HCT116 (cell line): ENCODE measurements around the gene PDE2A. TPM values are rescaled to one million over a fixed set of nuclear protein-coding genes. Genes with fewer than 3 reads are reported as not detected.

Experiments used
- ATAC-seq: fragments of 200-7000 bp; cut with Tn5 transposase; 2 replicates; pipeline ENCODE4 v1.9.1; 2020; ENCODE audit warnings: mild to moderate bottlenecking, moderate library complexity
- BruUV-seq: library from RNA; stranded (reverse); fragments of 400-500 nt; replicated peaks from 2 replicates; lab custom pipeline; 2021; lab: Mats Ljungman, UMichigan
- CTCF ChIA-PET: fragments of 300-600 bp; sonication (Branson Sonifier 250); formaldehyde crosslinking; loops from one replicate; lab custom pipeline; 2021; ENCODE audit warnings: antibody characterized with exemption; lab: Charles Lee
- POLR2A ChIA-PET: fragments of 300-600, 350-600 bp; sonication (Branson Sonifier 250); formaldehyde crosslinking; loops from one replicate; lab custom pipeline; 2021; ENCODE audit warnings: antibody characterized with exemption; lab: Charles Lee
- RAD21 ChIA-PET, 2 experiments: fragments of 300-600 bp; sonication (Branson Sonifier 250); formaldehyde crosslinking; loops; one replicate each; lab custom pipeline; 2023; ENCODE audit warnings: low total read pairs in 2 of 2; ENCODE audit not compliant: uncharacterized antibody in 2 of 2, unreplicated experiment in 2 of 2, low non-redundant PET in 1 of 2; lab: Charles Lee
- DNase-seq: peaks from one replicate; pipeline ENCODE4 v3.0.0-alpha.2; 2010; ENCODE audit warnings: low read depth, low spot score
- H2AFZ ChIP-seq: fragments of 200-600 bp; shearing (Covaris generic), sonication (generic); 2 replicates; pipeline ENCODE4 v1.6.1; 2017; ENCODE audit warnings: low read depth, mixed run types, mixed read lengths, antibody characterized with exemption, low read length; ENCODE audit not compliant: poor library complexity, severe bottlenecking
- H3K27ac ChIP-seq: 2 replicates; pipeline ENCODE4 v1.5.1; 2012; ENCODE audit warnings: low read depth, low read length
- H3K27me3 ChIP-seq: fragments of 200-600 bp; sonication (generic); 2 replicates; pipeline ENCODE4 v1.6.1; 2016; ENCODE audit warnings: mixed run types, low read length, mixed read lengths; ENCODE audit not compliant: insufficient read depth
- H3K36me3 ChIP-seq, 2 experiments: fragments of 200-500 bp in 1 of 2; fragments of 200-600 bp in 1 of 2; sonication (Bioruptor generic) in 1 of 2; sonication (generic) in 1 of 2; 2 replicates each; pipeline versions ENCODE4 v1.5.1 to v1.6.1; 2014 to 2016; ENCODE audit warnings: low read length in 2 of 2, inconsistent platforms in 1 of 2, mixed read lengths in 1 of 2, mixed run types in 1 of 2; ENCODE audit not compliant: insufficient read depth in 2 of 2, control insufficient read depth in 1 of 2
- H3K4me1 ChIP-seq, 2 experiments: fragments of 200-600 bp in 1 of 2; sonication (generic) in 1 of 2; 2 replicates each; pipeline versions ENCODE4 v1.5.1 to v1.6.1; 2012 to 2017; ENCODE audit warnings: low read length in 2 of 2, inconsistent platforms in 1 of 2, mild to moderate bottlenecking in 1 of 2, mixed read lengths in 1 of 2, mixed run types in 1 of 2, moderate library complexity in 1 of 2; ENCODE audit not compliant: insufficient read depth in 2 of 2, control insufficient read depth in 1 of 2
- H3K4me2 ChIP-seq: fragments of 200-600 bp; sonication (generic); 2 replicates; pipeline ENCODE4 v1.6.1; 2017; ENCODE audit warnings: mixed run types, low read length, mixed read lengths
- H3K4me3 ChIP-seq, 2 experiments: fragments of 200-600 bp in 1 of 2; sonication (generic) in 1 of 2; replicated peaks in 1 of 2; 2 replicates each; pipeline ENCODE4 v1.5.1; 2011 to 2016; ENCODE audit warnings: low read length in 2 of 2, control low read depth in 1 of 2, low read depth in 1 of 2, mild to moderate bottlenecking in 1 of 2, mixed read lengths in 1 of 2, mixed run types in 1 of 2
- H3K79me2 ChIP-seq: fragments of 200-600 bp; sonication (generic); 2 replicates; pipeline ENCODE4 v1.6.1; 2017; ENCODE audit warnings: mild to moderate bottlenecking, mixed run types, low read length, moderate library complexity, mixed read lengths; ENCODE audit not compliant: insufficient read depth
- H3K9ac ChIP-seq: fragments of 200-600 bp; sonication (generic); 2 replicates; pipeline ENCODE4 v1.6.1; 2016; ENCODE audit warnings: low read length, mixed read lengths
- H3K9me2 ChIP-seq: fragments of 200-600 bp; sonication (generic), shearing (Covaris generic); 2 replicates; pipeline ENCODE4 v1.6.1; 2017; ENCODE audit warnings: mixed run types, mild to moderate bottlenecking, moderate library complexity; ENCODE audit not compliant: insufficient read depth
- H3K9me3 ChIP-seq, 2 experiments: fragments of 200-500 bp in 1 of 2; fragments of 200-600 bp in 1 of 2; sonication (Bioruptor generic) in 1 of 2; sonication (generic) in 1 of 2; 2 replicates each; pipeline ENCODE4 v1.6.1; 2014 to 2017; ENCODE audit warnings: low read length in 2 of 2, mixed read lengths in 2 of 2, inconsistent platforms in 1 of 2, low read depth in 1 of 2, mild to moderate bottlenecking in 1 of 2, mixed run types in 1 of 2, moderate library complexity in 1 of 2; ENCODE audit not compliant: control insufficient read depth in 1 of 2, insufficient read depth in 1 of 2
- H4K20me1 ChIP-seq: fragments of 200-600 bp; sonication (generic), shearing (Covaris generic); 2 replicates; pipeline ENCODE4 v1.6.1; 2017; ENCODE audit warnings: mixed run types, mild to moderate bottlenecking, moderate library complexity; ENCODE audit not compliant: insufficient read depth
- ATF3 ChIP-seq: IDR thresholded peaks from 2 replicates; pipeline ENCODE4 v1.6.1; 2012
- CBX3 ChIP-seq: IDR thresholded peaks from 2 replicates; pipeline ENCODE4 v1.6.1; 2012; ENCODE audit warnings: low read depth
- CEBPB ChIP-seq: IDR thresholded peaks from 2 replicates; pipeline ENCODE4 v1.6.1; 2012; ENCODE audit warnings: low read depth
- CTCF ChIP-seq, 3 experiments: fragments of 200-600 bp in 1 of 3; sonication (generic) in 1 of 3; IDR thresholded peaks in 2 of 3; conservative IDR thresholded peaks in 1 of 3; 2 replicates each; pipeline ENCODE4 v1.5.1; 2012 to 2017; ENCODE audit warnings: low read depth in 2 of 3, low read length in 2 of 3, antibody characterized with exemption in 1 of 3, borderline replicate concordance in 1 of 3, control low read depth in 1 of 3, mild to moderate bottlenecking in 1 of 3, mixed read lengths in 1 of 3, mixed run types in 1 of 3, moderate library complexity in 1 of 3; ENCODE audit not compliant: insufficient read depth in 1 of 3
- ELF1 ChIP-seq: IDR thresholded peaks from 2 replicates; pipeline ENCODE4 v1.6.1; 2012; ENCODE audit warnings: low read depth, borderline replicate concordance
- EZH2 ChIP-seq: fragments of 200-600 bp; sonication (generic); IDR thresholded peaks from 2 replicates; pipeline ENCODE4 v1.6.1; 2017; ENCODE audit warnings: antibody characterized with exemption, mixed run types
- EZH2phosphoT487 ChIP-seq: fragments of 200-600 bp; IDR thresholded peaks from 2 replicates; pipeline ENCODE4 v1.6.1; 2018; ENCODE audit warnings: antibody characterized with exemption, borderline replicate concordance
- FOSL1 ChIP-seq: IDR thresholded peaks from 2 replicates; pipeline ENCODE4 v1.6.1; 2012; ENCODE audit warnings: low read depth
- JUND ChIP-seq: IDR thresholded peaks from 2 replicates; pipeline ENCODE4 v1.6.1; 2012
- POLR2A ChIP-seq: IDR thresholded peaks from 2 replicates; pipeline ENCODE4 v1.7.0; 2011; ENCODE audit warnings: borderline replicate concordance; ENCODE audit not compliant: insufficient read depth, insufficient read length; ENCODE audit errors: extremely low read depth
- POLR2AphosphoS5 ChIP-seq: IDR thresholded peaks from 2 replicates; pipeline ENCODE4 v1.6.1; 2011; ENCODE audit warnings: mild to moderate bottlenecking, low read depth, low read length, moderate library complexity
- RAD21 ChIP-seq: IDR thresholded peaks from 2 replicates; pipeline ENCODE4 v1.6.1; 2012; ENCODE audit warnings: low read depth, mild to moderate bottlenecking
- REST ChIP-seq: IDR thresholded peaks from 2 replicates; pipeline ENCODE4 v1.6.1; 2012; ENCODE audit warnings: low read depth
- SIN3A ChIP-seq: IDR thresholded peaks from 2 replicates; pipeline ENCODE4 v1.6.1; 2012; ENCODE audit warnings: low read depth
- SP1 ChIP-seq: IDR thresholded peaks from 2 replicates; pipeline ENCODE4 v1.6.1; 2012; ENCODE audit warnings: low read depth
- SRF ChIP-seq: IDR thresholded peaks from 2 replicates; pipeline ENCODE4 v1.6.1; 2012; ENCODE audit warnings: low read depth
- TCF7L2 ChIP-seq: IDR thresholded peaks from 2 replicates; pipeline ENCODE4 v1.7.0; 2011; ENCODE audit warnings: borderline replicate concordance, inconsistent platforms; ENCODE audit not compliant: insufficient read depth, insufficient read length; ENCODE audit errors: extremely low read depth
- YY1 ChIP-seq: IDR thresholded peaks from 2 replicates; pipeline ENCODE4 v1.6.1; 2011; ENCODE audit warnings: low read length, low read depth, moderate library complexity, mild to moderate bottlenecking; ENCODE audit not compliant: insufficient replicate concordance; ENCODE audit errors: extremely low read depth
- ZBTB33 ChIP-seq: IDR thresholded peaks from 2 replicates; pipeline ENCODE4 v1.6.1; 2011; ENCODE audit warnings: mild to moderate bottlenecking, low read length, moderate library complexity; ENCODE audit not compliant: insufficient replicate concordance; ENCODE audit errors: extremely low read depth
- ZNF274 ChIP-seq: fragments of 200-500 bp; sonication (Bioruptor generic); IDR thresholded peaks from 2 replicates; pipeline ENCODE4 v1.6.1; 2014; ENCODE audit warnings: mild to moderate bottlenecking, low read depth, low read length, inconsistent platforms
- intact Hi-C: fragments of 100-400 bp; cut with micrococcal nuclease; formaldehyde crosslinking; loops from 2 replicates; pipeline ENCODE4 v1.10.0; 2022
- total RNA-seq: library from RNA; stranded (reverse); gene quantifications from one replicate; pipeline ENCODE4 v1.2.1, GENCODE V29; 2021; ENCODE audit not compliant: unreplicated experiment

PDE2A gene
- total RNA-seq, 1 experiment from 2014 or later, result 7.6 TPM

- Histone ChIP-seq H3K9ac (no peak overlapping the region), H3K4me2 (no peak overlapping the region), H4K20me1 (no peaks in the 10 kb centered on the region), H3K79me2 (no peaks in the 10 kb centered on the region), H3K9me3 (no peaks in the 10 kb centered on the region), H2AFZ (no peak overlapping the region), H3K4me3 (no peak overlapping the region), H3K9me2 (no peaks in the 10 kb centered on the region), H3K36me3 (no peaks in the 10 kb centered on the region), H3K4me1 (peaks cover 0 to 9% of the 10 kb centered on the region in 2 experiments; a peak in 1 of 4 replicates), H3K27me3 (peaks cover 13% of the 10 kb centered on the region; the same call in 1 of the 2 replicates), H3K27ac (no peak overlapping the region)
- intact Hi-C loops, result no loop called here
- BruUV-seq, result no TSS peak
- TF ChIP-seq JUND, result no peak
- TF ChIP-seq ELF1, result no peak
- TF ChIP-seq EZH2phosphoT487, result no peak
- no peak for TF ChIP-seq SP1
- TF ChIP-seq ATF3, result no peak
- no peak for TF ChIP-seq ZBTB33
- TF ChIP-seq CTCF (IDR thresholded peaks at IDR 0.05 in 2 of 3, conservative IDR thresholded peaks at IDR 0.05 in 1 of 3; ENCODE audit: borderline replicate concordance in 1 of 3, insufficient read depth in 1 of 3, low read depth in 2 of 3, low read length in 2 of 3), result no peak
- no peak for TF ChIP-seq FOSL1
- no peak for TF ChIP-seq TCF7L2
- TF ChIP-seq SIN3A, result no peak
- TF ChIP-seq POLR2AphosphoS5, result no peak
- no peak for TF ChIP-seq EZH2
- no peak for TF ChIP-seq YY1
- TF ChIP-seq REST, result no peak
- TF ChIP-seq SRF, result no peak
- TF ChIP-seq RAD21, result no peak
- TF ChIP-seq POLR2A, result no peak
- TF ChIP-seq CEBPB, result no peak
- no peak for TF ChIP-seq ZNF274
- no peak for TF ChIP-seq CBX3
- CTCF ChIA-PET, result interaction anchor here (1.1 kb wide), 1 partner anchor 66 kb away, joined by 3 read pairs; no protein-coding TSS in a partner anchor
- ATAC-seq, result no peak
- POLR2A ChIA-PET, result interaction anchor here (0.6 kb wide), 1 partner anchor 20 kb away, joined by 3 read pairs; no protein-coding TSS in a partner anchor
- RAD21 ChIA-PET, result no interaction called here
- DNase-seq, result no peak
These were observed 137.2 kb downstream of the PDE2A start for GRCh38 chr11:72537051-72537450.
